GM19023 (cell line): ENCODE measurements around the gene ZDHHC24.
"Not testable (repeated sequence)": the region's sequence is repeated elsewhere in the genome, so short reads cannot be mapped to it uniquely, and the experiment has no call there.

Source experiments
- ATAC-seq: cut with Tn5 transposase; IDR thresholded peaks from one replicate; pipeline ENCODE4 v1.9.1; 2021; ENCODE audit warnings: mild to moderate bottlenecking, moderate library complexity; ENCODE audit not compliant: unreplicated experiment

Gene ZDHHC24

GRCh38 chr11:66546966-66547661 lies 1.3 kb upstream of the ZDHHC24 start:
- ATAC-seq: no peak

- ATAC-seq: no peak
Observed at GRCh38 chr11:66546368-66546965, 619 bp upstream of the ZDHHC24 start, which contains the start of gene ACTN3. ACTN3 (plus strand) TSS chr11:66546903; CDS start chr11:66546938, 35 bp downstream.

- not testable (repeated sequence) for ATAC-seq
Observed at GRCh38 chr11:66544952-66545351, 896 bp downstream of the ZDHHC24 start.

- ATAC-seq: no peak
Observed at GRCh38 chr11:66543263-66544107, 2.4 kb downstream of the ZDHHC24 start.

GRCh38 chr11:66542362-66542761 lies 3.5 kb downstream of the ZDHHC24 start:
- no peak for ATAC-seq

GRCh38 chr11:66541892-66542291 lies 4.0 kb downstream of the ZDHHC24 start:
- ATAC-seq: no peak

- ATAC-seq: not testable (repeated sequence)
Observed at GRCh38 chr11:66540598-66540997, 5.2 kb downstream of the ZDHHC24 start.

- ATAC-seq: no peak
Observed at GRCh38 chr11:66539870-66540213, 6.0 kb downstream of the ZDHHC24 start.

GRCh38 chr11:66539170-66539869 lies 6.5 kb downstream of the ZDHHC24 start:
- ATAC-seq: no peak

GRCh38 chr11:66532784-66533183 lies 13.1 kb downstream of the ZDHHC24 start:
- no peak for ATAC-seq

- ATAC-seq: no peak
Observed at GRCh38 chr11:66531841-66532240, 14.0 kb downstream of the ZDHHC24 start.

GRCh38 chr11:66530927-66531709 lies 14.7 kb downstream of the ZDHHC24 start:
- ATAC-seq: no peak

- no peak for ATAC-seq
Observed at GRCh38 chr11:66529655-66530054, 16.2 kb downstream of the ZDHHC24 start.

- ATAC-seq: no peak
Observed at GRCh38 chr11:66529069-66529468, 16.8 kb downstream of the ZDHHC24 start.

- no peak for ATAC-seq
Observed at GRCh38 chr11:66524304-66525040, 21.4 kb downstream of the ZDHHC24 start.

GRCh38 chr11:66523611-66524010 lies 22.2 kb downstream of the ZDHHC24 start:
- ATAC-seq: no peak

- ATAC-seq: no peak
Observed at GRCh38 chr11:66510990-66511339, 34.9 kb downstream of the ZDHHC24 start.

- no peak for ATAC-seq
Observed at GRCh38 chr11:66510271-66510989, 35.4 kb downstream of the ZDHHC24 start, which contains the start of gene BBS1. BBS1 (plus strand) TSS chr11:66510635; CDS start chr11:66510660, 25 bp downstream.

GRCh38 chr11:66509131-66509561 lies 36.7 kb downstream of the ZDHHC24 start:
- no peak for ATAC-seq
